GM18909 (cell line): ENCODE measurements around the gene PRPSAP1.
A peak's percentile ranks its signal among the peaks of the same experiment; 100 is the strongest.

Experiments
- ATAC-seq: cut with Tn5 transposase; IDR thresholded peaks from one replicate; pipeline ENCODE4 v1.9.1; 2021; ENCODE audit warnings: mild to moderate bottlenecking; ENCODE audit not compliant: unreplicated experiment, poor library complexity

Gene PRPSAP1

GRCh38 chr17:76281573-76282371 is 71.9 kb downstream of the PRPSAP1 start:
- no peak for ATAC-seq

- ATAC-seq: no peak
These were observed 73.1 kb downstream of the PRPSAP1 start for GRCh38 chr17:76280650-76281049.

GRCh38 chr17:76279742-76280287 is 73.9 kb downstream of the PRPSAP1 start:
- no peak for ATAC-seq

- peak; percentile 62 for ATAC-seq
These were observed 74.6 kb downstream of the PRPSAP1 start for GRCh38 chr17:76278952-76279741.

DNA sequence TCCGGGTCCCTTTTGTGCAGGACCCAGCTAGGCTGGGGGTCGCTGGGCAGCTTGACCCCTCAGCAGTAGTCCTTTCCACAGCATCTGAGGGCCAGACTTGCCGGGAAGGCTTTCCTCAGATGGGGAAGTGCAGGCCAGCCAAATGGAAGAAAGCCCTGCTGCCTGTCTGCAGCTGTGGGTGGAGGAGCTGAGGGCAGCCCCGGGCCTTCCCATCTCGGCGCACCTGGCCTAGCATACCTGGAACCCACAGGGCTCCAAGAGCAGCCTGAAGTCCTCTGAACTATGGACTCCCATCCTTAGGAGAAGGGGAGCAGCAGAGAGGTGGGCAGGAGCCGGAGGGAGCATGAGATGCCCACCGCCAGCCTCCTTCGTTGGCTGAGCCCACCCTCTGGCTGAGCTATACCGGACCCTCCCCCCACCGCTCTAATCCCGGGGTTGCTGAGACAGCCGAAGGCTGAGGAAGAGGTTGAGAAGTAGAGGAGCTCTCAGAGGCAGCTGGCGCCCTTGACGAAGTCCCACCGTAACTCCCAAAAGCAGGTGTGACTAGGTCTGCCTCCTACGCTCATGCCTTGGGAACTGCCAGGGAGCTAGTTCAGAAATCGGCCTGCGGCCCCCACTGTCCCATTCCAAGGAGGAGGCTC is 75.3 kb downstream of the PRPSAP1 start:
- no peak for ATAC-seq

- ATAC-seq: no peak
These were observed 76.1 kb downstream of the PRPSAP1 start for GRCh38 chr17:76277300-76278267.

DNA sequence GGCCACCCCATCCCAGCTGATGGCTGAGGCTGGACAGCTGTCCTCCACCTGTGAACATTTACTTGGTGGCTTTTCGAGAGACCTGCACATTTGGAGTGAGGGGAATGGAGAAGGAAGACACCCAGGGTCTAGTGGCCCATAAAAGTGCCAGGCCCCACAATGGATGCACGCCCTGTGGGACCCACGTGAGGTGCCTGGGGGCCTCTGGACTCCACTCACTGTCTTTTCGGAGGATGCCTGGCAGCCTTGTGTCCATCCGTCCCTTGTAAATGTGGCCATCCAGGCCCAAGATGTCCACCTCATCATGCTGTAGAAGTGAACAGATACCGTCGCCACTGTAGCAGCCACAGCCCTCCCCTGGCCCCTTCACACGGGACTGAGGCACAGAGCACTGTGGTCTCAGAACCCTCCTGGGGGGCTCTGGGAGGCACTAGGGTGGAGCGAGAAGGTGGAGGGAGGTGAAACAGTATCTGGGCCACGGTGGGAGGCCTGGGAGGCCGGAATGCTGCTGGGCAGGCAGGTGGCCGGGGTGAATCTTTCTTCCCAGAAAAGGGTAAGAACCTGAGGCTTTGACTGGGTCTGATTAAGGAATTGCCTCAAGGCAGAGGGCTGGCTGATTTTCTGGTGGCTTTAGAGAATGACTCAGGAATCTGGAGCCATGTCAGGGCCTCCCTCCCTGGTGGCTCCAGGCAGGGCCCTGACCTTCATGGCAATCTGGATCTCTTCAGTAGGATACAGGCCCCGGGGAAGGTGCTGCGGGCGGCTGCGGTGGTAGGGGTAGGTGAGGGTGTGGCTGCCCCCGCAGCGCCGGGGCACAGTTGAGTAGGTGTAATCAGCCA is 77.0 kb downstream of the PRPSAP1 start:
- no peak for ATAC-seq

GRCh38 chr17:76276069-76276431 is 77.7 kb downstream of the PRPSAP1 start:
- ATAC-seq: no peak

DNA sequence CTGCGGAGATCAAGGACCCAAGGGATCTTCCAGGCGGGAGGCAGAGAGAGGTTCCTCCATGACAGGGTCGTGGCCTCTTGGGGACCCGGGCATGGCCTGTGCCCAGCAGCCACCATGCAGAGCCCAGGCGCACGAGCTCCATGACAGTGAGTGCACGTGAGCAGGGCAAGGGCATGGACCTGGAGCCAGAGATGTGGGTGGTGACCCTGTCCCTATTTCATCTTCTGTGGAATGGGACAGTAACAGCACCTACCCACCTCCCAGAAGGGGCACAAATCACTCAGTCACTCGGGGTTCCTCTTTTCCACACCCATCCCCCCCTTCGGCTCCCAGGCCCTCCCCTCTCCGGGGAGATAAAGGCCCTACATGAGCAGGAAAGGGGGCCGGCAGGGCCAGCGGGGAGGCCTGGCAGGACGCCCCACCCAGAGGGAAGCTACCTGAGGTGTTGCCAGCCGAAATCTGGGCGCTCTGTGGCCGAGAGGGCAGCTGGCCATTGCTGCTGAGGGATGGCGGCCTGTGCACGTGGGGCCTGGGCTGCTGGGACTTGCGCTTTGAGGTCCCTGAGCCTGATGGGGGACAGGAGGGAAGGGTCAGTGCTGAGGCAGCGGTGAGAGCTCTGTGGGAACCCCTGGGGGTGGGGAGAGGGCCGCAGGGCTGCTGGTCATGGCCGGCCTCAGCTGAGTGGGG is 78.2 kb downstream of the PRPSAP1 start:
- no peak for ATAC-seq

GRCh38 chr17:76274112-76274956 is 79.4 kb downstream of the PRPSAP1 start:
- no peak for ATAC-seq

- ATAC-seq: no peak
These were observed 80.1 kb downstream of the PRPSAP1 start for GRCh38 chr17:76273445-76274111.

GRCh38 chr17:76272541-76273444 is 80.9 kb downstream of the PRPSAP1 start:
- ATAC-seq: peak; percentile 16

GRCh38 chr17:76271669-76272540 is 81.8 kb downstream of the PRPSAP1 start:
- peak; percentile 59 for ATAC-seq

- ATAC-seq: peak; percentile 6
These were observed 82.7 kb downstream of the PRPSAP1 start for GRCh38 chr17:76270770-76271668.
